Fibroblast of villous mesenchyme (primary cell): ENCODE data around the gene ROCK2. TPM values are rescaled to one million over a fixed set of nuclear protein-coding genes. Genes with fewer than 3 reads are reported as not detected.
A peak's percentile ranks its signal among the peaks of the same experiment; 100 is the strongest.

Experiments used
- DNase-seq: peaks from one replicate; pipeline ENCODE4 v3.0.0-alpha.2; 2010; ENCODE audit warnings: low read depth
- H3K4me3 ChIP-seq: 2 replicates; pipeline ENCODE4 v1.5.1; 2011; ENCODE audit warnings: low read depth, mild to moderate bottlenecking, low read length
- CTCF ChIP-seq: IDR thresholded peaks from 2 replicates; pipeline ENCODE4 v1.5.1; 2012; ENCODE audit warnings: low read depth, mild to moderate bottlenecking, low read length; ENCODE audit not compliant: insufficient read depth
- total RNA-seq: library from RNA; depleted of rRNA; stranded (reverse); fragments of >200 nt; gene quantifications from 2 replicates; pipeline ENCODE4 v1.2.3, GENCODE V29; 2012

Gene ROCK2
- total RNA-seq, 1 donor: 54.0 TPM

GRCh38 chr2:11281186-11281585 lies 63.2 kb downstream of the ROCK2 start:
- TF ChIP-seq CTCF: no peak
- no peak overlapping the region for H3K4me3 ChIP-seq
- no peak for DNase-seq

- no peak for TF ChIP-seq CTCF
- no peak for DNase-seq
- H3K4me3 ChIP-seq: no peak overlapping the region
Measured at GRCh38 chr2:11280713-11281112, 63.7 kb downstream of the ROCK2 start.

- H3K4me3 ChIP-seq: no peak overlapping the region
- TF ChIP-seq CTCF: no peak
- no peak for DNase-seq
Measured at GRCh38 chr2:11279398-11279797, 65.0 kb downstream of the ROCK2 start.

- no peak for TF ChIP-seq CTCF
- H3K4me3 ChIP-seq: no peak overlapping the region
- no peak for DNase-seq
Measured at GRCh38 chr2:11278219-11278618, 66.2 kb downstream of the ROCK2 start.

GRCh38 chr2:11275910-11276309 lies 68.5 kb downstream of the ROCK2 start:
- TF ChIP-seq CTCF: no peak
- DNase-seq: no peak
- no peak overlapping the region for H3K4me3 ChIP-seq

- TF ChIP-seq CTCF: no peak
- DNase-seq: peak; percentile 75
- no peak overlapping the region for H3K4me3 ChIP-seq
Measured at GRCh38 chr2:11270891-11271290, 73.5 kb downstream of the ROCK2 start.

- no peak for TF ChIP-seq CTCF
- DNase-seq: no peak
- H3K4me3 ChIP-seq: no peak overlapping the region
Measured at GRCh38 chr2:11267931-11268330, 76.5 kb downstream of the ROCK2 start.
